HG02884 (cell line): ENCODE data around the gene DGKI.

Experiments
- ATAC-seq: cut with Tn5 transposase; IDR thresholded peaks from one replicate; pipeline ENCODE4 v1.9.1; 2021; ENCODE audit warnings: mild to moderate bottlenecking, moderate library complexity; ENCODE audit not compliant: unreplicated experiment

Gene DGKI

GRCh38 chr7:137609500-137609899 lies 237.3 kb downstream of the DGKI start:
- ATAC-seq = no peak

GRCh38 chr7:137606061-137606674 lies 240.6 kb downstream of the DGKI start:
- no peak for ATAC-seq

- ATAC-seq = no peak
Measured at GRCh38 chr7:137603043-137603442, 243.7 kb downstream of the DGKI start.

GRCh38 chr7:137601642-137602041 lies 245.1 kb downstream of the DGKI start:
- no peak for ATAC-seq

GRCh38 chr7:137597856-137598255 lies 248.9 kb downstream of the DGKI start:
- no peak for ATAC-seq

- ATAC-seq = no peak
Measured at GRCh38 chr7:137593115-137593711, 253.6 kb downstream of the DGKI start.

- ATAC-seq = no peak
Measured at GRCh38 chr7:137592232-137592896, 254.4 kb downstream of the DGKI start.

- ATAC-seq = no peak
Measured at GRCh38 chr7:137591421-137591837, 255.3 kb downstream of the DGKI start.

GRCh38 chr7:137590756-137591305 lies 255.9 kb downstream of the DGKI start:
- no peak for ATAC-seq

- ATAC-seq = no peak
Measured at GRCh38 chr7:137590071-137590755, 256.6 kb downstream of the DGKI start.

GRCh38 chr7:137587326-137587725 lies 259.4 kb downstream of the DGKI start:
- ATAC-seq = no peak

- no peak for ATAC-seq
Measured at GRCh38 chr7:137585591-137585990, 261.2 kb downstream of the DGKI start.

GRCh38 chr7:137583172-137583571 lies 263.6 kb downstream of the DGKI start:
- no peak for ATAC-seq

- no peak for ATAC-seq
Measured at GRCh38 chr7:137579913-137580640, 266.7 kb downstream of the DGKI start.

GRCh38 chr7:137578541-137578940 lies 268.2 kb downstream of the DGKI start:
- ATAC-seq = no peak

- no peak for ATAC-seq
Measured at GRCh38 chr7:137577184-137577583, 269.6 kb downstream of the DGKI start.

- ATAC-seq = no peak
Measured at GRCh38 chr7:137576481-137576880, 270.3 kb downstream of the DGKI start.

GRCh38 chr7:137574812-137575211 lies 272.0 kb downstream of the DGKI start:
- ATAC-seq = no peak

- ATAC-seq = no peak
Measured at GRCh38 chr7:137572056-137572784, 274.6 kb downstream of the DGKI start.

GRCh38 chr7:137564677-137565076 lies 282.1 kb downstream of the DGKI start:
- no peak for ATAC-seq
